ENCODE data around the gene CDH18.
"Not testable (repeated sequence)": the region's sequence is repeated elsewhere in the genome, so short reads cannot be mapped to it uniquely, and the experiment has no call there.

CDH18 gene

GRCh38 chr5:19855931-19856330 lies 132.1 kb downstream of the CDH18 start:
- no peak for DNase-seq

DNA sequence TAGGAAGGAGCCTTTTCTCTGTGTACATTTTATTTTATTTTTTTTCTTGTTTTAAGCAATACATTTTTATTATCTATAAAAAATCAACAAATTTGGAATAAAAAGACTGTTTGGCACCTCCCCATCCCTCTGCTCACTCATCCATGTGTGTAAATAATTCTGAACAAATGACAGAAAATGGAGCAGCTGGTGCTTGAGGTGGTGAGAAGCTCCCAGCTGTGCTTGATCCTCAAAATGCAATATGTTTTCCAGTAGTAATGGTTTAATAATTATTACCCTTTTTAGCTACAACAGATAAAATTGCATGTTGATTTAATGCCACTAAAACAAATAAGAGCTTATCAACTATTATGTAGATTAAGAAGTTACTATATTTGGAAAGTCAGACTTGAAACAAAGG lies 132.5 kb downstream of the CDH18 start:
- no peak for DNase-seq

DNA sequence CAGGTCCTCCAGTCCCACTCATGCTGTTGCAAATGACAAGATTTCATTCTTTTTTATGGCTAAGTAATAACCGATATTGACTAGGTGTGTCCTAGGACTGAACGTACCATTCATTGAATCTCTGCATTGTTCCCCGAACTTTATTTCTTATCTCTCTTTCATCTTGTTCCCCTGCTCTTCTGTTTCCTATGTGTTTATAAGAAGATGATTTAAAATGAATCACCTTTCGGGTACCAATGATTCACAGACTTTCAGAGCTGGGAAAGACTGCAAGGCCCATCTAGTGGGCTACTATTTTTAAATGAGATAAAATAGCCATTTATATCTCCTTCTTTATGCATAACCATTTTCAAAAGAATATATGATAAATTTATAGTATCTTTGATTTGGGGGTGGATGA lies 133.0 kb downstream of the CDH18 start:
- DNase-seq: no peak

GRCh38 chr5:19853616-19854240 lies 134.3 kb downstream of the CDH18 start:
- no peak for DNase-seq

DNA sequence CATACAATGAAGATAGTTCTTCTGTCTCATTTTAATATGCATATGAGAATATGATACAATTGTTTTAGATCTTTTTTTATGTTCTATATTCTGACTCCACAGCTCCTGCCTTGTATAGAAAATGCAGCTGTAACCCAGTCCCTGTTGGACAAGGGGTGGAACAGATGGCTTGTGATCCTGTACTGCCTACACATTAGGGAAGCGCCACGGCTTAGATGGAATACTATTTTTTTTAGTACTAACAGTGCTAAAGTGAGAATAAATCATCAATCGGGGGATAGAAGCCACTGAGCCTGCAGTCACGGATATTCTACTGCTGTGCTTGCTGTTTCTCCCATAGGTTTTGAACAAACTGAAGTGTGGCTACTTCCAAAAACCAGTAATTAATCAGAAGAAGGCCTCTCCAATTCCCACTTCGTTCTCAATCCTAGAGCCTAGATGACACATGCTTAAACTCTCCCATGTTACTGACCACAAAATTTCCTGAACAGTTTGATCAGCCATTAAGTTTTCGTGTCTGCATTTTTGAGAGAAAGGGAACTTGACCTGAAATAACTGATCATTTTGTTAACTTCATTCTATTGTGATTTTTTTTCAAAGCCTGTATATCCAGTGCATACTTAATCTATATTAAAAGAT lies 150.3 kb downstream of the CDH18 start:
- DNase-seq: no peak

DNA sequence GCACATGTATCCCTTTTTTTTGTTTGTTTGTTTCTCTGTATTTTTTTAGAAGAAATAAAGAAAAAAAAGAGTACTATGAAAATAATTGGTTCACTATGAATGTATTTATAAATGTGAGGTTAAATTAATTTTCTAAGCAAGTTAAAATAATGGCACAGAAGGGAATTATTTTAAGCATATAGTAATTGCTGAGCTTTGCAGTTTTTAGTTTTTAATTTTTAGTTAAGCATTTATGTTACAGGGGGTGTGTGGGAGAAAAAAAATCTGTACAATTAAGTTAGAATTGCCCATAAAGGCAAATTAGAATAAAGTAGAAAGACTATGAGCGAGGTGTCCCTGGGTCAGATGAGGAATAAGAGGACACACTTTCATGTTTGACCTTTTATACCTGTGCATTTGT lies 152.6 kb downstream of the CDH18 start:
- DNase-seq: no peak

DNA sequence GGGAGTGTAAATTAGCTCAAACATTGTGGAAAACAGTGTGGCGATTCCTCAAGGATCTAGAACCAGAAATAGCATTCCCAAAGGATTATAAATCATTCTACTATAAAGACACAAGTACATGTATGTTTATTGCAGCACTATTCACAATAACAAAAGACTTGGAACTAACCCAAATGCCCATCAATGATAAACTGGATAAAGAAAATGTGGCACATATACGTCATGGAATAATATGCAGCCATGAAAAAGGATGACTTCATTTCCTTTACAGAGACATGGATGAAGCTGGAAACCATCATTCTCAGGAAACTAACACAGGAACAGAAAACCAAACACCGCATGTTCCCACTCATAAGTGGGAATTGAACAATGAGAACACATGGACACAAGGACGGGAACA lies 175.3 kb downstream of the CDH18 start:
- DNase-seq: not testable (repeated sequence)

- no peak for DNase-seq
These were observed 181.2 kb downstream of the CDH18 start for GRCh38 chr5:19806756-19807155.

GRCh38 chr5:19802686-19803085 lies 185.3 kb downstream of the CDH18 start:
- DNase-seq: no peak

DNA sequence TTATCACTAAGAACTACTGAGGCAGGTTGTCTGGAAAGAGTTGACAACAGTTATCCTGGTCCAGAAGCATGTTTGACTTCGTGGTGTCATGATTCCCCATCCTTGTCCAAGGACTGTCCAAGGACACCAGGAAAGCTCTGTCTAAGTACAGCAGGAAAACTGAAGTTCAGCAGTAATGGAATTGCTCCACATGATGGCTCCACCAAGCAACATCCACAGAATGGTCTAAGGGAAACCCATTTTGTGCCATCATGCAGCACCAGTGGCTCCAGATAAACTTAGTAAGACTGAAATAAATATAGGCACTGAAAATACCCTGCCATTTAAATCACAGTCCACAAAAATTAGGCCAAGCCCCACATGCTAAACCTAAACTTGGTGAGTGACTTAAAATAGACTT lies 192.8 kb downstream of the CDH18 start:
- no peak for DNase-seq

GRCh38 chr5:19790829-19791466 lies 197.1 kb downstream of the CDH18 start:
- DNase-seq: no peak

- no peak for DNase-seq
These were observed 205.4 kb downstream of the CDH18 start for GRCh38 chr5:19782566-19782965.

DNA sequence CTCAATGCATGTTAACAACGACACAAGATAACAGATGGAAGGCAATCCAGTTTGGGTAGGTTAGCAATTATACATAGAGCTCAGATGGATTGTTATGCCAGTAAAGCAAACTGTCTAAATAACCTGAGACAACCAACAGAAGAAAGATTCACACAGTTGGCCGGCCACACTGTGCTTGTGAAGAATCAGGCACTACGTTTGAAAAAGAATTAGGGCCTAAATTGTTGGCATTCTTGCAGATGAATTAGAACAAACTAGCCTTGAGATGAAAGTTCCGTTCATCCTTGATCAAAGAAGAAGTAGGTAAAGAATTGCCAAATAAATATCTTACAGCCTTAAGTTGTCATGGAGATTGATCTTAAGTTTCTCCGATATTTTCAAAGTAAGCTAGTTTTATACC lies 210.6 kb downstream of the CDH18 start:
- DNase-seq: no peak

DNA sequence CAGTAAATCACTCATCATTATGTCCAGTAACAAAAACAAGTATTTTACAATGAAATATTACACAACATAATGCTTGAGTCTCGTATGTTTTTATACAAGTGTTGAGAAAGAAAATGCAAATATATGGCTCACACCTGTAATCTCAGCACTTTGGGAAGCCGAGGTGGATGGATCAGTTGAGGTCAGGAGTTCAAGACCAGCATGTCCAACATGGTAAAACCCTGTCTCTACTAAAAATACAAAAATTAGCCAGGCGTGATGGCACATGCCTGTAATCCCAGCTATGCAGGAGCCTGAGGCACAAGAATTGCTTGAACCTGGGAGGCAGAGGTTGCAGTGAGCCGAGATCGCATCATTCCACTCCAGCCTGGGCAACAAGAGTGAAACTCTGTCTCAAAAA lies 211.1 kb downstream of the CDH18 start:
- not testable (repeated sequence) for DNase-seq

- no peak for DNase-seq
These were observed 216.7 kb downstream of the CDH18 start for GRCh38 chr5:19771174-19771835.

DNA sequence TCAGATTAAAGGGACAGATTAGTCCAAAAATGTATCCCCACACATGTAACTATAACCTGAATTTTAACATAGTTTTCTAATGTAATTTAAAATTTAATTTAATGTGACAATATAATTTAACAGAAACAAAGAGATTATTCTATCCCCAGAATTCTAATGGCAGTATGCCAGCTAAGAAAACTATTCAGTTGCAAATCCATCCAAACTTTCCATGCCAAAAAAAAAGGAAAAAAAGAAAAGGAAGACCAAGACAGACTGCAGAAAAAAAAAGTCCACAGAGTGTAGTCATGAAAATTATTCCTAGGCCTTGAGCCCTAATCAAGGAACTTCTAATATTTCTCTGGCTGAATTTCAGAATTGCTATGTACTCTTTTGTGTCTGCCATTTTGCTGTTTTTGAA lies 217.6 kb downstream of the CDH18 start:
- no peak for DNase-seq

DNA sequence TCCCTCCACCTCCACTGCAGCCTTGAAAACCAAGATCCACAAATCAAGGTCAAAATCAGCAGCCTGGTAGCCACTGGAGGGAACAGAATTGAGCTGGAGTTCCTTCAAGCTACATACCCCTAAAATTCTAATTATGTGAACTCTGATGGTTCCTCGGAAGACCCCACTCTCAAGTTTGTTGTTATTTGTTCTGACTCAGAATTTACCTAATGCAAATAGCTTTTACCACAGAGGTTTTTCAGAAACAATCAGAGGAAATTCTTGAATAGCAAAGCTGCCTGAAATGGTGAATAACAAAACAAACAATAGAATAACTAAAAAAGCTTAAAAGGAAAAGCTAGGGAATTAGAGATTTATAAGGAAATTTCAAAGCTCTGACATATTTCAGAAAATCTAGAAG lies 220.0 kb downstream of the CDH18 start:
- DNase-seq: no peak

DNA sequence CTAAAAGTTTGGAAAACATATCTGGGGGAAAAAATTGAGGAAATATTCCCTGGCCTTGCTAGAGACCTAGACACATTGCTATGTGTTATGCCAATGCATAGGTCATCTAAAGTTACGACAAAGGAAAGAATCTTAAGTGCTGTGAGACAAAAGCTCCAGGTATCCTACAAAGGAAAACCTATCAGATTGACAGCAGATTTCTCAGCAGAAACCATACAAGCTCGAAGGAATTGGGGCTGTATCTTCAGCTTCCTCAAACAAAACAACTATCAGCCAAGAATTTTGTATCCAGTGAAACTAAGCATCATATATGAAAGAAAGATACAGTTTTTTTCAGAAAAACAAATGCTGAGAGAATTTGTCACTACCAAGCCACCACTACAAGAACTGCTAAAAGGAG lies 234.4 kb downstream of the CDH18 start:
- DNase-seq: no peak

- DNase-seq: no peak
These were observed 236.7 kb downstream of the CDH18 start for GRCh38 chr5:19751326-19751725.

DNA sequence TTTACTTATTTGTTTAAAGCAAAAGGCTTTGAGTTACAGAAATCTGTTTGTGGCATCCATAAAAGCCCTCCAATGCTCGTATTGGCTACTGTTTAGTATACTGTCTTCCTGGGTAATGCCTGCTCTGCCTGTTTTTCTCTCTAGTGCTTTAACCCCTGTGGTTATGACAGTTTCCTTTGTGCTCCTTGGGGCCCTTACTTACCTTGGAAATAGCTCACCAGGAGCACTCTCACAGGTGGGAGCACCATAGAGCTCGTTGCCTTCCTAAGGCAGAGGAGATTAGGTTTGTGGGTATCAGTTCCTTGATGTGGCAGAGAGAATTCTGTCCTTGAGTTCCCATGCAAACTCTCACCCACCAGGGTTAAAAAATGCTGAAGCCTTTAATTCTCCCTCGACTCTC lies 242.8 kb downstream of the CDH18 start:
- no peak for DNase-seq

GRCh38 chr5:19739671-19740070 lies 248.3 kb downstream of the CDH18 start:
- DNase-seq: no peak

- no peak for DNase-seq
These were observed 253.2 kb downstream of the CDH18 start for GRCh38 chr5:19734776-19735175.

GRCh38 chr5:19733612-19734495 lies 254.1 kb downstream of the CDH18 start:
- DNase-seq: no peak

All from stimulated activated CD4-positive, alpha-beta T cell treated with anti-CD3 and anti-CD28 coated beads, Interleukin-2, amount 100 ng/mL, for 24 hours (primary cell).